ENCODE data around the gene CDON. TPM values are rescaled to one million over a fixed set of nuclear protein-coding genes. Genes with fewer than 3 reads are reported as not detected.

CDON gene
- total and polyA plus RNA-seq, 2 donors (not counting 1 experiment from before 2014, with no cell fraction given) = 0.01 TPM; not detected in 1

DNA sequence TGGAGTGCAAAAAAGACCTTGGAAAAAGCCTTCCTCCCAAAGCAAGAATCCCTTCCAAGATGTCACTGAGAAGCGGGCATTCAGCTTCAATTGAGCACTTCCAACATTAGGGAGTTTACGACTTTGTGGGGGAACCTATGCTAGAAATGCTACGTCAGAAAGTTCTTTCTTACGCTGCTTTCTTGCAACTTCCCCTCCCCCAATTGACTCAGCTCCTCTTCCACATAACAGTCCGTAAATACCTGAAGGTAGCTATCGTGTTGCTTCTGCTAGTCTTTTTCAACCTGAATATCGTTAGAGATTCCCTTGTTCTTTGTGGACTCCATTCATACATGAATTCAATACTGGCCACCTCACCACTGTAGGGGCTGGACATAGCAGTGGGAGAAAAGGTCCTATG lies 69.8 kb downstream of the CDON start:
- H3K27me3 ChIP-seq (replicated peaks in 1 of 4; ENCODE audit: control extremely low read depth in 1 of 4, control insufficient read depth in 3 of 4, insufficient read depth in 4 of 4, low read length in 3 of 4) = no peaks in the 10 kb centered on the region
- no peak overlapping the region for H2AFZ ChIP-seq (ENCODE audit: insufficient read depth, low read depth, low read length, poor library complexity, severe bottlenecking)
- H3K27ac ChIP-seq (ENCODE audit: low read length in 2 of 2) = no peak overlapping the region
- no CpG with 5 or more reads among the region's 7 CpGs for WGBS (ENCODE audit: insufficient coverage)
- no peak overlapping the region for H3K4me3 Mint-ChIP-seq
- H3K4me3 ChIP-seq (ENCODE audit: control extremely low read depth in 1 of 5, extremely low read depth in 1 of 5, insufficient read depth in 1 of 5, low read depth in 2 of 5, low read length in 4 of 5) = no peak overlapping the region
- H3K27me3 Mint-ChIP-seq = peaks cover 14% of the 10 kb centered on the region
- no peak overlapping the region for H3K4me2 ChIP-seq (replicated peaks; ENCODE audit: low read depth, low read length, poor library complexity, severe bottlenecking)
- H3K36me3 ChIP-seq (replicated peaks in 1 of 2; ENCODE audit: control extremely low read depth in 1 of 2, control insufficient read depth in 1 of 2, extremely low read depth in 1 of 2, insufficient read depth in 2 of 2, low read length in 1 of 2) = no peaks in the 10 kb centered on the region
- ChIA-PET CTCF (no interaction called here), POLR2A (no interaction called here)
- no peaks in the 10 kb centered on the region for H3K9me3 Mint-ChIP-seq (ENCODE audit: insufficient read depth)
- H4K20me1 ChIP-seq (ENCODE audit: control insufficient read depth, insufficient read depth, low read length, poor library complexity, severe bottlenecking) = no peaks in the 10 kb centered on the region
- no peaks in the 10 kb centered on the region for H3K9me3 ChIP-seq (ENCODE audit: control extremely low read depth in 1 of 3, control insufficient read depth in 2 of 3, insufficient read depth in 1 of 3, low read length in 2 of 3)
- TF ChIP-seq, protein P1, sequence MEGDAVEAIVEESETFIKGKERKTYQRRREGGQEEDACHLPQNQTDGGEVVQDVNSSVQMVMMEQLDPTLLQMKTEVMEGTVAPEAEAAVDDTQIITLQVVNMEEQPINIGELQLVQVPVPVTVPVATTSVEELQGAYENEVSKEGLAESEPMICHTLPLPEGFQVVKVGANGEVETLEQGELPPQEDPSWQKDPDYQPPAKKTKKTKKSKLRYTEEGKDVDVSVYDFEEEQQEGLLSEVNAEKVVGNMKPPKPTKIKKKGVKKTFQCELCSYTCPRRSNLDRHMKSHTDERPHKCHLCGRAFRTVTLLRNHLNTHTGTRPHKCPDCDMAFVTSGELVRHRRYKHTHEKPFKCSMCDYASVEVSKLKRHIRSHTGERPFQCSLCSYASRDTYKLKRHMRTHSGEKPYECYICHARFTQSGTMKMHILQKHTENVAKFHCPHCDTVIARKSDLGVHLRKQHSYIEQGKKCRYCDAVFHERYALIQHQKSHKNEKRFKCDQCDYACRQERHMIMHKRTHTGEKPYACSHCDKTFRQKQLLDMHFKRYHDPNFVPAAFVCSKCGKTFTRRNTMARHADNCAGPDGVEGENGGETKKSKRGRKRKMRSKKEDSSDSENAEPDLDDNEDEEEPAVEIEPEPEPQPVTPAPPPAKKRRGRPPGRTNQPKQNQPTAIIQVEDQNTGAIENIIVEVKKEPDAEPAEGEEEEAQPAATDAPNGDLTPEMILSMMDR (IDR thresholded peaks at IDR 0.05) = no peak
- no peak for TF ChIP-seq EZH2 (IDR thresholded peaks at IDR 0.05; ENCODE audit: borderline replicate concordance, insufficient read depth, low read depth, low read length, poor library complexity, severe bottlenecking)
- no peak for ATAC-seq (ENCODE audit: low read depth)
- peaks cover 2% of the 10 kb centered on the region for H3K4me1 Mint-ChIP-seq
- no peak overlapping the region for H3K27ac Mint-ChIP-seq
- no peak for DNase-seq
- H3K79me2 ChIP-seq (ENCODE audit: control insufficient read depth, insufficient read depth, low read length) = no peaks in the 10 kb centered on the region
- intact Hi-C loops (cut with micrococcal nuclease) = no loop called here
- no peak overlapping the region for H3K9ac ChIP-seq (ENCODE audit: low read length)
- H3K4me1 ChIP-seq (ENCODE audit: control insufficient read depth in 2 of 2, insufficient read depth in 2 of 2, low read length in 2 of 2) = no peaks in the 10 kb centered on the region

DNA sequence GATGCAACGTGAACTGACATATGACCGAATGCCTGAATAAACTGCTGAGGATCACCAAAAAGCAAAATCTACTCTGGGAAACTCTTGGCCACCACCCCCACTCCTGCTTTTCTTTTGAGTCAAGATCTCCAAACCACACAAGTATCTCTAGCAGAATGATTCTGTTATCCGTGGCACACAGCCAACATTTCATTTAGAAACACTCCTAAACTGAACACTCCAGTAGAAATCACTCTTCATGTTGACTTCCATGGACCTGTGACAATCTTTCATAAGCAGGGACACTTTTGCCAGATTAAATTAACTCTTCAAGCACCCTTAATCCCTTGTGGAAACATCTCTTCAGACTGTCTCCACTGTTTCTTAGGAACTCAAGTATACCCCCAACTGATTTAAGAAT lies 72.4 kb downstream of the CDON start:
- Histone ChIP-seq H3K27ac (ENCODE audit: low read length in 2 of 2) (no peak overlapping the region), H3K79me2 (ENCODE audit: control insufficient read depth, insufficient read depth, low read length) (no peaks in the 10 kb centered on the region), H3K4me2 (replicated peaks; ENCODE audit: low read depth, low read length, poor library complexity, severe bottlenecking) (no peak overlapping the region), H3K9me3 (ENCODE audit: control extremely low read depth in 1 of 3, control insufficient read depth in 2 of 3, insufficient read depth in 1 of 3, low read length in 2 of 3) (peaks cover 0 to 1% (median 0%) of the 10 kb centered on the region in 3 donors), H3K36me3 (replicated peaks in 1 of 2; ENCODE audit: control extremely low read depth in 1 of 2, control insufficient read depth in 1 of 2, extremely low read depth in 1 of 2, insufficient read depth in 2 of 2, low read length in 1 of 2) (no peaks in the 10 kb centered on the region), H4K20me1 (ENCODE audit: control insufficient read depth, insufficient read depth, low read length, poor library complexity, severe bottlenecking) (no peaks in the 10 kb centered on the region), H3K4me1 (ENCODE audit: control insufficient read depth in 2 of 2, insufficient read depth in 2 of 2, low read length in 2 of 2) (no peaks in the 10 kb centered on the region), H3K9ac (ENCODE audit: low read length) (no peak overlapping the region), H3K27me3 (replicated peaks in 1 of 4; ENCODE audit: control extremely low read depth in 1 of 4, control insufficient read depth in 3 of 4, insufficient read depth in 4 of 4, low read length in 3 of 4) (no peaks in the 10 kb centered on the region), H3K4me3 (ENCODE audit: control extremely low read depth in 1 of 5, extremely low read depth in 1 of 5, insufficient read depth in 1 of 5, low read depth in 2 of 5, low read length in 4 of 5) (no peak overlapping the region), H2AFZ (ENCODE audit: insufficient read depth, low read depth, low read length, poor library complexity, severe bottlenecking) (no peak overlapping the region)
- POLR2A ChIA-PET = no interaction called here
- no peaks in the 10 kb centered on the region for H3K9me3 Mint-ChIP-seq (ENCODE audit: insufficient read depth)
- no peak overlapping the region for H3K27ac Mint-ChIP-seq
- peaks cover 2% of the 10 kb centered on the region for H3K4me1 Mint-ChIP-seq
- TF ChIP-seq, protein P1 (IDR thresholded peaks at IDR 0.05) = no peak
- no peak for TF ChIP-seq EZH2 (IDR thresholded peaks at IDR 0.05; ENCODE audit: borderline replicate concordance, insufficient read depth, low read depth, low read length, poor library complexity, severe bottlenecking)
- 92% methylated on average over 3 of the region's 3 CpGs for WGBS (ENCODE audit: insufficient coverage)
- CTCF ChIA-PET = no interaction called here
- intact Hi-C loops (cut with micrococcal nuclease) = no loop called here
- ATAC-seq (ENCODE audit: low read depth) (no peak), DNase-seq (no peak)
- H3K27me3 Mint-ChIP-seq = peaks cover 12% of the 10 kb centered on the region
- no peak overlapping the region for H3K4me3 Mint-ChIP-seq
